C4-2B (cell line): ENCODE measurements around the gene IFT25.

ENCODE experiments used
- CTCF ChIP-seq: fragments of 450-650 bp; conservative IDR thresholded peaks from 2 replicates; pipeline ENCODE4 v1.5.1; 2017; ENCODE audit warnings: mild to moderate bottlenecking
- ZFX ChIP-seq: fragments of 450-650 bp; IDR thresholded peaks from 2 replicates; pipeline ENCODE4 v1.6.1; 2017

- no peak for TF ChIP-seq CTCF
- no peak for TF ChIP-seq ZFX
Measured at GRCh38 chr1:53967409-53968124, 22.1 kb upstream of the IFT25 start.
